Measurements from ENCODE around the gene PAEP. TPM values are rescaled to one million over a fixed set of nuclear protein-coding genes. Genes with fewer than 3 reads are reported as not detected.

Gene PAEP
- total RNA-seq, 1 donor from 2014 or later: not detected

DNA sequence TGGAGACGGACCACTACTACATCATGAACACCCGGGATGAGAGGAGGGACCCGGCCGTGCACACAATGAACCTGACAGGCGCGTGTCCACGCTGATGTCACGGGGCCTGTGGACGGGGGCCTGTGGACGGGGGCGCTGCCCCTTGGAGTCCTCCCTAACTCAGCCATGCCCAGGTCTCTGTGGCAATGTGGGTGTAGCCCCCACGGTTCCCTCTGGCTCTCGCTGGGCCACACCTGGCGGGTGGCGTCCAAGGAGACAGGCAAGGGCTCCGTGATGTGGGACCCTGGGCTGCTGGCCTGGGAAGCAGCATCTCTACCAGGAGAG is 22.1 kb downstream of the PAEP start:
- Histone ChIP-seq H3K36me3 (ENCODE audit: control insufficient read depth in 3 of 3, insufficient read depth in 3 of 3, low read length in 3 of 3) (no peaks in the 10 kb centered on the region), H3K27ac (ENCODE audit: low read depth, low read length) (no peak overlapping the region), H3K27me3 (ENCODE audit: control insufficient read depth in 3 of 3, insufficient read depth in 3 of 3, low read length in 3 of 3) (peaks cover 11 to 45% (median 37%) of the 10 kb centered on the region in 3 donors), H3K4me3 (ENCODE audit: low read length in 3 of 3) (no peak overlapping the region), H3K9me3 (ENCODE audit: control insufficient read depth in 3 of 3, low read length in 3 of 3) (no peaks in the 10 kb centered on the region), H3K9ac (ENCODE audit: low read depth in 1 of 3, low read length in 3 of 3) (no peak overlapping the region), H3K4me1 (ENCODE audit: control insufficient read depth in 3 of 3, insufficient read depth in 3 of 3, low read length in 3 of 3) (no peaks in the 10 kb centered on the region)

GRCh38 chr9:135584371-135584770 is 22.8 kb downstream of the PAEP start:
- H3K4me1 ChIP-seq (ENCODE audit: control insufficient read depth in 3 of 3, insufficient read depth in 3 of 3, low read length in 3 of 3): no peaks in the 10 kb centered on the region
- no peaks in the 10 kb centered on the region for H3K36me3 ChIP-seq (ENCODE audit: control insufficient read depth in 3 of 3, insufficient read depth in 3 of 3, low read length in 3 of 3)
- H3K9me3 ChIP-seq (ENCODE audit: control insufficient read depth in 3 of 3, low read length in 3 of 3): no peaks in the 10 kb centered on the region
- peaks cover 11 to 51% (median 38%) of the 10 kb centered on the region in 3 donors for H3K27me3 ChIP-seq (ENCODE audit: control insufficient read depth in 3 of 3, insufficient read depth in 3 of 3, low read length in 3 of 3)
- no peak overlapping the region for H3K27ac ChIP-seq (ENCODE audit: low read depth, low read length)
- H3K9ac ChIP-seq (ENCODE audit: low read depth in 1 of 3, low read length in 3 of 3): no peak overlapping the region
- no peak overlapping the region for H3K4me3 ChIP-seq (ENCODE audit: low read length in 3 of 3)

DNA sequence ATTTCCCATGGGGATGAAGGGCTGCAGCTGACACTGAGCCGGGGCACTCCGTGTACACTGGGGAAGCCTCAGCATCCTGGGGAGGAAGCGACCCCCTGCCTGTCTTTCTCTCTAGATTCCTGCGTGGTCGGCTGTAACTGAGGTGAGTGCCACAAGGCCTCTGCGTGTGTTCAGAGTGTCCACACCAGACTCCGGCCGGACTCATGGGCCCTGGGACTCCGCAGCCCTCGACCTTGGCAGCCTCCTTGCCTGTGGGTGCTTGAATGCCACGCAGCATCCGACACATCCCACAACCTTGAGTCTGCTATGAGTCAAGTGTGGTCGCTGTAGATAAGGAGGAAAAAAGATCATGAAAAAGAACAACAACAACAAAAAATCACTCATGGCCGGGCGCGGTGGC is 23.4 kb downstream of the PAEP start:
- no peak overlapping the region for H3K9ac ChIP-seq (ENCODE audit: low read depth in 1 of 3, low read length in 3 of 3)
- H3K27ac ChIP-seq (ENCODE audit: low read depth, low read length): no peak overlapping the region
- H3K4me1 ChIP-seq (ENCODE audit: control insufficient read depth in 3 of 3, insufficient read depth in 3 of 3, low read length in 3 of 3): no peaks in the 10 kb centered on the region
- peaks cover 8 to 54% (median 41%) of the 10 kb centered on the region in 3 donors for H3K27me3 ChIP-seq (ENCODE audit: control insufficient read depth in 3 of 3, insufficient read depth in 3 of 3, low read length in 3 of 3)
- no peaks in the 10 kb centered on the region for H3K9me3 ChIP-seq (ENCODE audit: control insufficient read depth in 3 of 3, low read length in 3 of 3)
- H3K4me3 ChIP-seq (ENCODE audit: low read length in 3 of 3): no peak overlapping the region
- H3K36me3 ChIP-seq (ENCODE audit: control insufficient read depth in 3 of 3, insufficient read depth in 3 of 3, low read length in 3 of 3): no peaks in the 10 kb centered on the region

- Histone ChIP-seq H3K9ac (ENCODE audit: low read depth in 1 of 3, low read length in 3 of 3) (no peak overlapping the region), H3K4me3 (ENCODE audit: low read length in 3 of 3) (no peak overlapping the region), H3K4me1 (ENCODE audit: control insufficient read depth in 3 of 3, insufficient read depth in 3 of 3, low read length in 3 of 3) (no peaks in the 10 kb centered on the region), H3K9me3 (ENCODE audit: control insufficient read depth in 3 of 3, low read length in 3 of 3) (no peaks in the 10 kb centered on the region), H3K36me3 (ENCODE audit: control insufficient read depth in 3 of 3, insufficient read depth in 3 of 3, low read length in 3 of 3) (no peaks in the 10 kb centered on the region), H3K27ac (ENCODE audit: low read depth, low read length) (no peak overlapping the region), H3K27me3 (ENCODE audit: control insufficient read depth in 3 of 3, insufficient read depth in 3 of 3, low read length in 3 of 3) (peaks cover 3 to 52% (median 39%) of the 10 kb centered on the region in 3 donors)
Measured at GRCh38 chr9:135586601-135587109, 25.1 kb downstream of the PAEP start.

DNA sequence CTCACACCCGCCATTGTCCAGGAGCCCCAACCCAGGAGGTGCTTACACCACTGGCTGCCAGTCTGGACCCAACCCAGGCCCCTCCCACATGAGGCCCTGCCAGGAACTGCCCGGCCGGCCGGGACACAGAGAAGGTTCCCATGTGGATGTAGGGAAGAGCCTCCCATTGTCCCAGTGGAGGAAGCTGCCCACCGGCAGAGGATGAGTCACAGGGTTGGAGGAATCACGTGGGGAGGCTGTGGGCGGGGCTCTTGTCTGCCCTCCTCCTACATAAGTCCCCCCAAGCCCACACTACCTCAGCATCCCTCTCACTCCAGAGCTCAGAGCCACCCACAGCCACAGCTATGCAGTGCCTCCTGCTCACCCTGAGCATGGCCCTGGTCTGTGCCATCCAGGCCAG is 26.1 kb downstream of the PAEP start:
- Histone ChIP-seq H3K4me1 (ENCODE audit: control insufficient read depth in 3 of 3, insufficient read depth in 3 of 3, low read length in 3 of 3) (no peaks in the 10 kb centered on the region), H3K9ac (ENCODE audit: low read depth in 1 of 3, low read length in 3 of 3) (no peak overlapping the region), H3K27me3 (ENCODE audit: control insufficient read depth in 3 of 3, insufficient read depth in 3 of 3, low read length in 3 of 3) (peaks cover 3 to 49% (median 35%) of the 10 kb centered on the region in 3 donors), H3K4me3 (ENCODE audit: low read length in 3 of 3) (no peak overlapping the region), H3K36me3 (ENCODE audit: control insufficient read depth in 3 of 3, insufficient read depth in 3 of 3, low read length in 3 of 3) (no peaks in the 10 kb centered on the region), H3K9me3 (ENCODE audit: control insufficient read depth in 3 of 3, low read length in 3 of 3) (no peaks in the 10 kb centered on the region), H3K27ac (ENCODE audit: low read depth, low read length) (no peak overlapping the region)

DNA sequence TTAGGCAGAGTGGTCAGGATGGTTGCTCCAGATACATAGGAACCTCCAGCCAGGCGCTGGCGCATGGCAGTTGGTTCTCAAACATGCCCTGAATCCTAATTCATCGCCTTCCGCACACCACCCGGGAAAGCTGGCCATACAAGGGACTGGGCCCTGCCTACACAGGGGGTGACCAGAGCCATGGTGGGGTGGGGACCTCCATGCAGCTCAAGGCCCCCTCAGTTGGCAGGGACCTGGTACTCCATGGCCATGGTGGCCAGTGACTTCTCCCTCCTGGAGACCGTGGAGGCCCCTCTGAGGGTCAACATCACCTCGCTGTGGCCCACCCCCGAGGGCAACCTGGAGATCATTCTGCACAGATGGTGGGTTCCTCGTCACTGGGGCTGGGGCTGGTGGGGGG is 26.8 kb downstream of the PAEP start:
- H3K4me1 ChIP-seq (ENCODE audit: control insufficient read depth in 3 of 3, insufficient read depth in 3 of 3, low read length in 3 of 3): no peaks in the 10 kb centered on the region
- no peaks in the 10 kb centered on the region for H3K36me3 ChIP-seq (ENCODE audit: control insufficient read depth in 3 of 3, insufficient read depth in 3 of 3, low read length in 3 of 3)
- H3K27me3 ChIP-seq (ENCODE audit: control insufficient read depth in 3 of 3, insufficient read depth in 3 of 3, low read length in 3 of 3): peaks cover 3 to 49% (median 31%) of the 10 kb centered on the region in 3 donors
- H3K9me3 ChIP-seq (ENCODE audit: control insufficient read depth in 3 of 3, low read length in 3 of 3): no peaks in the 10 kb centered on the region
- no peak overlapping the region for H3K9ac ChIP-seq (ENCODE audit: low read depth in 1 of 3, low read length in 3 of 3)
- no peak overlapping the region for H3K4me3 ChIP-seq (ENCODE audit: low read length in 3 of 3)
- H3K27ac ChIP-seq (ENCODE audit: low read depth, low read length): no peak overlapping the region

- Histone ChIP-seq H3K27me3 (ENCODE audit: control insufficient read depth in 3 of 3, insufficient read depth in 3 of 3, low read length in 3 of 3) (peaks cover 3 to 45% (median 31%) of the 10 kb centered on the region in 3 donors), H3K4me1 (ENCODE audit: control insufficient read depth in 3 of 3, insufficient read depth in 3 of 3, low read length in 3 of 3) (no peaks in the 10 kb centered on the region), H3K4me3 (ENCODE audit: low read length in 3 of 3) (no peak overlapping the region), H3K9ac (ENCODE audit: low read depth in 1 of 3, low read length in 3 of 3) (no peak overlapping the region), H3K9me3 (ENCODE audit: control insufficient read depth in 3 of 3, low read length in 3 of 3) (no peaks in the 10 kb centered on the region), H3K36me3 (ENCODE audit: control insufficient read depth in 3 of 3, insufficient read depth in 3 of 3, low read length in 3 of 3) (no peaks in the 10 kb centered on the region), H3K27ac (ENCODE audit: low read depth, low read length) (no peak overlapping the region)
Measured at GRCh38 chr9:135588886-135589595, 27.5 kb downstream of the PAEP start.

DNA sequence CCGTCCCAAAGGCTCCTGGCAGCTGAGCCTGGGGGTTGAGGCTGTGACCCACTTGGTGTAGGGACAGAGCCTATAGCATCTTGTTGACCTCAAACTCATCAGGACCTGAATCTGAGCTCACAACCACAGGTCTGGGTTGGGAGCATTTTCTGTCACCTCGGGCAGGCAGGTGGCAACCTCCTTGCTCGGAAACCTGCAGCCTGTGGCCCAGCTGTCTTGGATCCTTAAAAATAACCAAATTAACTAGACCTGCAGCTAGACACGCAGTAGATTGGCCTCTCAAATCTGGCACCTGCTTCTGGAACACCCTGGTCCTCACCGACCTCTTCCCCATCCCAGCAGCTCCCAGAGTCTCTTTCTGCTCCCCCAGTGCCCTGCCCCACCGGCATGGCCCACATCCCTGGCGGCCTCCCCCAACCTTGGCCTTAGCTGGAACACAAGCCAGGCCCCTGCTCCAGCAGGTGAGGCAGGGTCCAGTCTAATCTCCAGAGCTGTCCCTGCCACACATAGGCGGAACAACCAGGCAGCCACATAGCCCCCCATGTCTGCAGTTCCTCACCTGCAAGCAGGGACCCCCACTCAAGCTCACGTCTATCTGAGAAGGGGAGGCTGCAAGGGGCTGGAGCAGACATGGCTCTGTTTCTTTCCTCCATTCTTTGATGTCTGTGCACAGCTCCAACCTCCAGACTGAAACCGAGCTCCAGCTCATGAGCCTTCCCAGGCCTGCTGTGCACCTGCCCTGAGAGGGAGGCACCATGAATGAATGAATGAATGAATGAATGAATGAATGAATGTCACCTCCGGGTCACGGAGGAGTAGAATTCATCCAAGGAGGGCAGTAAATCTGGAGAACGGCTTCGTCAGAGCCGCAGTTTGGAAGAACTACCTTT is 28.3 kb downstream of the PAEP start:
- Histone ChIP-seq H3K36me3 (ENCODE audit: control insufficient read depth in 3 of 3, insufficient read depth in 3 of 3, low read length in 3 of 3) (no peaks in the 10 kb centered on the region), H3K4me1 (ENCODE audit: control insufficient read depth in 3 of 3, insufficient read depth in 3 of 3, low read length in 3 of 3) (no peaks in the 10 kb centered on the region), H3K9me3 (ENCODE audit: control insufficient read depth in 3 of 3, low read length in 3 of 3) (no peaks in the 10 kb centered on the region), H3K27ac (ENCODE audit: low read depth, low read length) (no peak overlapping the region), H3K27me3 (ENCODE audit: control insufficient read depth in 3 of 3, insufficient read depth in 3 of 3, low read length in 3 of 3) (peaks cover 3 to 41% (median 27%) of the 10 kb centered on the region in 3 donors), H3K4me3 (ENCODE audit: low read length in 3 of 3) (no peak overlapping the region), H3K9ac (ENCODE audit: low read depth in 1 of 3, low read length in 3 of 3) (no peak overlapping the region)

GRCh38 chr9:135590486-135591079 is 29.0 kb downstream of the PAEP start:
- H3K9ac ChIP-seq (ENCODE audit: low read depth in 1 of 3, low read length in 3 of 3): no peak overlapping the region
- H3K4me3 ChIP-seq (ENCODE audit: low read length in 3 of 3): no peak overlapping the region
- H3K27ac ChIP-seq (ENCODE audit: low read depth, low read length): no peak overlapping the region
- no peaks in the 10 kb centered on the region for H3K9me3 ChIP-seq (ENCODE audit: control insufficient read depth in 3 of 3, low read length in 3 of 3)
- no peaks in the 10 kb centered on the region for H3K36me3 ChIP-seq (ENCODE audit: control insufficient read depth in 3 of 3, insufficient read depth in 3 of 3, low read length in 3 of 3)
- H3K4me1 ChIP-seq (ENCODE audit: control insufficient read depth in 3 of 3, insufficient read depth in 3 of 3, low read length in 3 of 3): no peaks in the 10 kb centered on the region
- peaks cover 3 to 39% (median 25%) of the 10 kb centered on the region in 3 donors for H3K27me3 ChIP-seq (ENCODE audit: control insufficient read depth in 3 of 3, insufficient read depth in 3 of 3, low read length in 3 of 3)
